ENCODE results near the gene GRID1.
"Not testable (repeated sequence)": the region's sequence is repeated elsewhere in the genome, so short reads cannot be mapped to it uniquely, and the experiment has no call there.

The GRID1 gene

DNA sequence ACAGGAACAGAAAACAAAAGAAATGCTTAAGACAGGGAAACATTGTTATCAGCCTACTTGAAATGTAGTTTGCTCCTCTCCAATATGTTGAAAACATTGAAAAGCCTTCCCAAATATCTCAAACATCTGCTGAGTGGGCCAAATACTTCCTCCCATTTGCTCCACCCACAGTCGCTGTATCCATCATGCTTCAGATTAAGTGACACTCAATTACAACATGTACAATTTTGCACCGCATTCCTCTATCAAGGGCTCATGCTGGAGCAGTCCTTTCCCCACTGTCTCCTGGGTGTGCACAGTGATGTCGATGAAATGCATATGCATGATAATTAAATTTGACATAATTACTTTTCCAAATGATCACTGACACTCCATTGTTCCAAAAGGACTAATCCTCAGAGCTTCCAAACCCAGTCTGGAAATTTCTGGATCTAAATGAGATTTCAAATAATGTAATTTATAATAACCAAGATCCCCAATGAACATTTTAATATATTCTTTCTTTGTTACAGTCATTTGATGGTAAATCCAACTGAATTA lies 604.6 kb downstream of the GRID1 start:
- DNase-seq (ENCODE audit: low read depth, low spot score): no peak

DNA sequence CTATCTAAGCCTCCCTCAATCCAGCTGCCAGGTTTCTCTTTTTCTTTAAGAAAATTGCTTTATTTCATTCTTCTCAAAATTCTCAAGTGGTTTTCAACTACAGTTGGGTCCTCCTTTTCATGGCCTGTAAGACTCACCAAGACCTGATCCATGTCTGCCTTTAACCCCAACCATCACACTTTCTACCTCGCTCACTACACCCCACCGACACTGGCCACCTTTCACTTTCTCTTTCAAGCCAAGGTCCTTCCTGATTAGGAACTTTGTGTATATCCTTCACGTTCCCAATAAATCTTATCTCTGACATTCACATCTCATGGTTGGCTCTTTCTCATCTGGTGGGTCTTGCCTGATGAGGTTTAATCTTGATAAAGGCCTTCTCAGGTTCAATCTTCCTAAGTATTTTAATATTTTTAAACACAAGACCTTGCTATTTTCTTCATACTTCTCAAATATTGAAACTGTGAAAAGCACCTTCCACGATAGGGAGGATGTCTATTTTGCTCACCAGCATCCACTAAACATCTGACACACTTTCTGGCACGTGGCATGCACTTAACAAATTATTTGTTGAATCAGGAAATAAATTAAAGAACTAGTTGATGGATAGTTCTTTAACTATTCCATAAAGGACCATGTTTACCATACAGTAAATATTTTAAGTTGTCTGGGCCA lies 624.8 kb downstream of the GRID1 start:
- DNase-seq (ENCODE audit: low read depth, low spot score): no peak

DNA sequence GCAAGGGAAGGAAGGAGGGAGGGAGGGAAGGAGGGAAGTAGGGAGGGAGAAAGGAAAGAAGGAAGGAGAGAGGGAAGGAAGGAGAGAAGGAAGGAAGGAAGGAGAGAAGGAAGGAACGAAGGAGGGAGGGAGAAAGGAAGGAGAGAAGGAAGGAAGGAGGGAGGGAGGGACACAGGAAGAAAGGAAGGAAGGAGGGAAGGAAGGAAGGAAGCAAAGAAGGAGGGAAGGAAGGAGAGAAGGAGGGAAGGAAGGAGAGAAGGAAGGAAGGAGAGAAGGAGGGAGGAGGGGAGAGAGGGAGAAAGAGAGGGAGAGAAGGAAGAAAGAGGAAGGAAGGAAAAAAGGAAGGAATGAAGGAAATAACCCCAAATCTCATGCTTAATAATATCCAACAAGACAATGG lies 630.6 kb downstream of the GRID1 start:
- DNase-seq (ENCODE audit: low read depth, low spot score): no peak

- no peak for DNase-seq (ENCODE audit: low read depth, low spot score)
Observed at GRCh38 chr10:85734791-85735190, 631.8 kb downstream of the GRID1 start.

GRCh38 chr10:85724215-85724614 lies 642.4 kb downstream of the GRID1 start:
- no peak for DNase-seq (ENCODE audit: low read depth, low spot score)

DNA sequence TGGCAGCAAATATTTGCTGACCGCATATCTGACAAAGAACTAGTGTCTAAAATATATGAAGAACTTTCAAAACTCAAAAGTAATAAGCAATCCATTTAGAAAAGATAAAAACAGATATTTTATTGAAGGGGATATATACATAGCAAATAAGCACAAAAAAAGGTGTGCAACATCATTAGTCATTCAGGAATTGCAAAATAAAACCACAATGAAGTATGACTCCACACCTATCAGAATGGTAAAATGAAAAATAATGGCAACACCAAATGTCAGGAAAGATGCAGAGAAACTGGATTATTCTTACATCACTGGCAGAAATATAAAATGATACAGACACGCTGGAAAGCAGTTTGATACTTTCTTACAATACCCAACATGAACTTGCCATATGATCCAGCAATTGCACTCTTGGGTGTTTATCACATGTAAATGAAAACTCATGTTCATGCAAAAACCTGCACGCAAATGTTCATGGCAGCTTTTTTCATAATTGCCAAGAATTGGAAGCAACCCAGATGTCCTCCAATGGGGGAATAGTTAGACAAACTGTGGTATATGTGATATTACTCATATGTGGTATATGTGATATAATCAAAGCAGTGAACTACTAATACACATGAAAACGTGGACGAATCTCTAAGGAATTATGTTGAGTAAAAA lies 645.5 kb downstream of the GRID1 start:
- no peak for DNase-seq (ENCODE audit: low read depth, low spot score)

GRCh38 chr10:85719408-85719807 lies 647.2 kb downstream of the GRID1 start:
- DNase-seq (ENCODE audit: low read depth, low spot score): no peak

DNA sequence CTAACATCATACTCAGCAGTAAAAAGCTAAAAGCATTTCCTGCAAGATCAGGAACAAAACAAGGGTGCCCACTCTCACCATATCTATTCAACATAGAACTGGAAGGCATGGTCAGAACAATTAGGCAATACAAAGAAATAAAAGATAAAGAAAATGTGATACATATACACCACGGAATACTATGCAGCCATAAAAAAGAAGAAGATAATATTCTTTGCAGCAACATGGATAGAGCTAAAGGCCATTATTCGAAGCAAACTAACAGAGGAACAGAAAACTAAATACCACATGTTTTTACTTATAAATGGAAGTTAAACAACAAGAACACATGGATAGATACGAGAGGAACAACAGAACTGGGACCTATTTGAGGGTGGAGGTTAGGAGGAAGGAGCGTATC lies 652.7 kb downstream of the GRID1 start:
- DNase-seq (ENCODE audit: low read depth, low spot score): no peak

DNA sequence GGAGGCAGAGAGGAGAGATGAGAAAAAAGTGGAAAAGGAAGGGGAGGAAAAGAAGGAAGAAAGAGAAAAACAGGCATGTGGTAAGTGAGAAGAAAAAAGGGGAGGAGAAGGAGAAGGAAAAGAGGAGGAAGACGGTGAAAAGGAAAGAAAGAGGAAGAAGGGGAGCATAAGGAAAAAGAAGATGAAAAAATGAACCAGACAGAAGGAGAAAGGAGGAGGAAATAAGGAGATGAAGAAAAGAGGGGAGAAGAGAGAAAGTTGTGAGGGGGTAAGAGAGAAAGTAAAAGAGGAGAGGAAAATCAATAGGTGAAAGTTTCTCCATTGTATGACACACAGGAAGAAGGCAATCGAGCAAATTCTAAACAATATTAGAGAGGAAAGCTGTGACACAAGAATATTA lies 663.8 kb downstream of the GRID1 start:
- no peak for DNase-seq (ENCODE audit: low read depth, low spot score)

GRCh38 chr10:85699066-85699465 lies 667.5 kb downstream of the GRID1 start:
- DNase-seq (ENCODE audit: low read depth, low spot score): not testable (repeated sequence)

DNA sequence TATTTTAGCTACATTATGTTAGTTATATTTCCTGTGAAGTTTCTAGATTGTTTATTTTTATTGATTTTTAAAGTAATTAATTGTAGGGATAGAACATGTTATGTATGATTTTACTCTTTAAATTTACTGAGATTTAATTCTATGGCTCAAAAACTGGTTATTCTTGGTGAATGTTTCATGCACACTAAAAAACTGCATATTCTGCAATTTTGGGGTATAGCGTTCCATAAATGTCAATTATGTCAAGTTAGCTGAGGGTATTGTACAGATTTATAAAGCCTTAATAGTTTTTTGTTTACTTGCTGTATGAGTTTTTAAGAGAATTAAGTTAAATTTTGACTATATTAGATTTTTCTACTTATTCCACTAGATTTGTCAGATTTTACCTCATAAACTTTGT lies 669.7 kb downstream of the GRID1 start:
- DNase-seq (ENCODE audit: low read depth, low spot score): no peak

- DNase-seq (ENCODE audit: low read depth, low spot score): no peak
Observed at GRCh38 chr10:85682621-85683020, 684.0 kb downstream of the GRID1 start.

DNA sequence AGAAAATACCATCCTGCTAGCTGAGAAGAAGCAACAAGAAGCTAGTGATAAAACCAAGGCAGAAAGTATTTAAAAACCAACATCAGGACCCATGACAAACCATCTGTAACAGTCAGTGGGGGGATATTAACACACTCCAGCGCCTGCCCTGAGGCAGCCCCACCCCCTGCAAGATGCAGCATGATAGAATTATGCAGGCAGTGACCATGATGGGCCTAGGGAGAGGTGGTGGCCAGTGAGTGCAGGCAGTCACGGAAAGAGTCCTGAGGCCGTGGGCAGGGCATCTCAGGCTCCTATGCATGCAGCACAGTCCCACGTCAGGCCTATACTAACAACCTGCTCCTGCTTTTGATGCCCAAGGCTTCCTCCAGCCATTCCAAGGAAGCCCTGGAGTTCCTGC lies 686.9 kb downstream of the GRID1 start:
- no peak for DNase-seq (ENCODE audit: low read depth, low spot score)

DNA sequence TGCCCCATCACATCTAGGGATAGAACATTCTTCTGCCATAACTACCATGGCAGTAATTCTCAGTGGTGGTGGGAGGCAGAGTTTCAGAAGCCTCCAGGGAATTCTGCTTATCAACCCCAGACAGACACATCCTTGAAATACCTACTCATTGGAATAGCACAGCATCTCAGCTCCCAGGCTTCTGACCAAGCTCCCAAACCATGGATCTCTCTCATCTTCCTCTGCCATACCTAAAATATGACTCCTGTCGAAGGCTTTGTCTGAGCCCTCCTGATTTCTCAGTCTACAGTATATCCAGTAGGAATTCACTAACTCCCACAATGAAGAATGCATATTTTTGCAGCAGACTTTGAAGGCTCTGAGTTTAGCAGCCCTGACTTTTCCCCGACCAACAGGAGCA lies 687.5 kb downstream of the GRID1 start:
- DNase-seq (ENCODE audit: low read depth, low spot score): no peak

GRCh38 chr10:85674851-85675250 lies 691.7 kb downstream of the GRID1 start:
- DNase-seq (ENCODE audit: low read depth, low spot score): no peak

- DNase-seq (ENCODE audit: low read depth, low spot score): no peak
Observed at GRCh38 chr10:85673270-85673669, 693.3 kb downstream of the GRID1 start.

DNA sequence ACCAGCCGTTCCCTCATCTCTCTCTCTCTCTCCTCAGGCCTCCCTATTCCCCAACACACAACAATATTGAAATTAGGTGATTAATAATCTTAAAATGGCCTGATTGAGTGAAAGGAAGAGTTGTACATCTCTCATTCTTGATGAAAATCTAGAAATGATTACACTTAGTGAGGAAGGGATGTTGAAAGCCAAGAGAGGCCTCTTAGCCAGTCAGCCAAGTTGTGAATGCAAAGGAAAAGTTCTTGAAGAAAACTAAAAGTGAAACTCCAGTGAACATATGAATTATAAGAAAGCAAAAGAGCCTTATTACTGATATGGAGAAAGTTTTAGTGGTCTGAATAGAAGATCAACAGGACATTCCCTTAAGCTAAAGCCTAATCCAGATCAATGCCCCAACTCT lies 695.1 kb downstream of the GRID1 start:
- no peak for DNase-seq (ENCODE audit: low read depth, low spot score)

DNA sequence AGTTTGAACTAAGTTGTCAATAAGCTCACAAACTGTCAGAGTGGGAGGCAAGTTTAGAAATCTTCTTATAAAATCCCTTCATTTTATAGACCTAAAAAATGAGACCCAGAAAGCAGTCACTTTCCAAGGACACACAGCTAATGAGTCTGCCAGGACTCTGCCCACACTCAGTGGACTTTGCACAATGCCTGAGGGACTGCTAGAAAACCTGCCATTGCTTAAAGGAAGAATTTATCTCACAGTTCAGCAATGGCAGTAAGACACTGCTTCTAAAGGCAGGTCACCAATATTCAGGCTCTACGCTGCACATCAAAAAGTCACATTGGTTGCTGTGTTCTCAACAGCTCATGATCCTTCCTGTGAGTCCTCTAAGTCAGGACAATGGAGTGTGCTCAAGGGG lies 698.1 kb downstream of the GRID1 start:
- no peak for DNase-seq (ENCODE audit: low read depth, low spot score)

DNA sequence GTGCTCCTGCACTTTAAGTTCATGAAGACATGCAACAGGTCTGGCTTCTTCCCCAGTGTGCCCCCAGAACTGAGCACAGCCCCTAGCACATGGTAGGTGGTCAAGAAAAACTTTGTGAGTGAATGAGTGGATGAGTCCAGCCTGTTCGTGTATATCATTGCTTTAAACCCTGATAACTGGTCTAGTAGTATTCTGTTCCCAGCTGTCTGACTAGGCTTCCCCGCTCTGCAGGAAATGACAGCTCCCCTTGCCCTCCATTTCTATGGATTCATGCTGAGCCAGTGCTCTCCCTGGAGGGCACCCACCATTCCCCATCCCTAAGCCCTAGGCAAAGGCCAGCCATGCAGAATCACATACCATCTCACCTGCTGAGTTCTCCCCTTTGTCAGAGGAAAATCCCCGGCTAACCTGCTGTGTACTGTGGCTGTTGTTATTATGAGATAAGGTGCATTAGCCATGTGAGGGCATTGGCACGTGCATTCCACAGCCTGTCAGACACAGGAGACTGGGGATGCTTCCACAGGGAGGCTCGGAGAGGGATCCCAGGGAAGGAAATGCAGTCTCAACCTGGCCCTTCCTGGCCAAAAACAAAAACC lies 698.9 kb downstream of the GRID1 start:
- no peak for DNase-seq (ENCODE audit: low read depth, low spot score)

- DNase-seq (ENCODE audit: low read depth, low spot score): no peak
Observed at GRCh38 chr10:85666987-85667386, 699.6 kb downstream of the GRID1 start.

DNA sequence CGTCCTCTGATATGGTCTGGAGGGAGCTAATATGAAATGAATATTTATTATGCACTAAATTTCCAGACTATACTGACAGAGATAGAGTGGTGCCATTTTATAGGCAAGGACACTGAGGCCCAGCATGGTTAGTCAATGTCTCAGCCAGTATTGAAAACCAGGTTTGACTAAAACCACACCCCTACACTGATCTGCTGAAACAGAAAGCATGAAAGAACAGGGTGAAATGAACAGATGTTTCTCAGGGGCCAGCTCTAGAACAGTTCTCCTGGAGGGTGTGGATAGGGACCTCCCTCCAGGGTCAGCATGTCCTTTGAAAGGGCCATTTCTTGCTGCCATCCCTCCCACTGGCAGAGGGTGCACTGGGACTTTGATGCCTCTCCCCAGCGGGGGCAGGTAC lies 700.5 kb downstream of the GRID1 start:
- no peak for DNase-seq (ENCODE audit: low read depth, low spot score)

DNA sequence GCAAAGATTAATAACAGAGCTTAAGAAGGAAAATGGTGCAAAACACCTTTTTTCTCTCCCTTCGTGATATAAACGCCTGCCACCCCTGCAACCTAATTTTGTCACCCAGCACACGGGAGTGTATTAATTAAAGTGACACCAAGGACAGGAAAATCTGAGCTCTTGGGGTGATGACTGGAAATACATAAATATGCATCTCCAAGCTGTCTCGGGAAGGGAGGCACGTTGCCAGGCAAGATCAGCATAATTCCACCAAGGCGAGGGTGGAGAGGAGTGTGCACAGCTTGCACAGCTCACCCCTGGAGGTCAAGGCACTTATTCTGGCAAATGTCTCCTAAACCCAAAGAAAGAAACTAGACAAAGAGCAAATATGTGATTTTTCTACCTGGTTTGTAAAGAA lies 700.9 kb downstream of the GRID1 start:
- DNase-seq (ENCODE audit: low read depth, low spot score): no peak

GRCh38 chr10:85665078-85665477 lies 701.5 kb downstream of the GRID1 start:
- no peak for DNase-seq (ENCODE audit: low read depth, low spot score)

Measured in astrocyte of the hippocampus (primary cell).